ENCODE measurements around the gene CHAC1.
"Not testable (repeated sequence)": the region's sequence is repeated elsewhere in the genome, so short reads cannot be mapped to it uniquely, and the experiment has no call there.

CHAC1 gene

GRCh38 chr15:40958723-40959122 is 5.5 kb downstream of the CHAC1 start:
- DNase-seq = no peak

GRCh38 chr15:40959331-40960141 is 6.3 kb downstream of the CHAC1 start:
- no peak for DNase-seq

GRCh38 chr15:40960151-40960885 is 7.0 kb downstream of the CHAC1 start:
- no peak for DNase-seq

DNA sequence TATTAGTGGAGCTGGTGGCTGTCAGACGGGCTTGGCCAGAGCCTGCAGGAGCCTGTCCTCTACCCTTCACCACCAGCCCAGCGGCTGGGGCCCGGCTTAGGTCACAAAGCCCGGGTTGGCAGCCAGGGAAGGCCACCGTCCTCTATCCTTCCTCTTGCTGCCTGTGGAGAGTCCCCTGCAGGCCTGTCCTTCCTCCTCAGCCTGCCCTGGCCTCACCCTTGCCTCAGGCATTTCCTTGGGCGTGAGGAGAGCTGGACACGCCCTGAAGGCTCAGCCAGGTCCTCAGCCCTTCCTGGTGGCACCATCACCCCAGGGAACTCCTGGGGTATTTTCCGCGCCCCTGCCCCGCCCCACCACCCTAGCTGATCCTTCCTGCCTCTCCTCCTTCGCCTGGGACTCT is 7.7 kb downstream of the CHAC1 start:
- DNase-seq = no peak

- DNase-seq = not testable (repeated sequence)
Observed at GRCh38 chr15:40961740-40962139, 8.5 kb downstream of the CHAC1 start.

DNA sequence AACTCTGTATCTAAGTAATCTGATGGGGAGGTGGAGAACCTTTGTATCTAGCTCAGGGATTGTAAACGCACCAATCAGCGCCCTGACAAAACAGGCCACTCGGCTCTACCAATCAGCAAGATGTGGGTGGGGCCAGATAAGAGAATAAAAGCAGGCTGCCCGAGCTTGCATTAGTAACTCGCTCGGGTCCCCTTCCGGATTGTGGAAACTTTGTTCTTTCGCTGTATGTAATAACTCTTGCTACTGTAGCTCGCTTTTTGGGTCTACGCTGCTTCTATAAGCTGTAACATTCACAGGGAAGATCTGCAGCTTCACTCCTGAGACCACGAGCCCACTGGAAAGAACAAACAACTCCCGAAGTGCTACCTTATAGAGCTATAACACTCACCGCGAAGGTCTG is 9.0 kb downstream of the CHAC1 start:
- not testable (repeated sequence) for DNase-seq

GRCh38 chr15:40963201-40963600 is 9.9 kb downstream of the CHAC1 start:
- no peak for DNase-seq

DNA sequence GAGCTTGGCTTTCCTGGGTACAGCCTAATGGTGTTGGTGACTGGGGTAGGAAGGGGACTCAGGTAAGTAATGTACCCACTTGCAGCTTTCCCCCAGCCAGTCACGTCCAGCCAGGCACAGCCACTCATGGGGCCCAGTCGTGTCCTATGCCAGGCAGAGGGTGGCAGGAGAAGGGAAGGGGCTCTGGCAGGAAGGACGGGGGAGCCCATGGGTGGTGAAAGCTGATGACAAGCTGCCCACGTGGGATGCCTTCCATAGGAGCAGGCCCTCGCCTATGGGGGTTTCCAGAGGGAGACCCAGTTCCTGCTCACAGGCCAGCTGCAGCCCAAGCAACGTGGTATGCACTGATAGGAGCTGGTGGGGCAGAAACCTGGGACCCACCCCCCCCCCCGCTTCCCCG is 10.7 kb downstream of the CHAC1 start:
- no peak for DNase-seq

GRCh38 chr15:40964634-40965033 is 11.4 kb downstream of the CHAC1 start:
- no peak for DNase-seq

GRCh38 chr15:40968290-40969085 is 15.2 kb downstream of the CHAC1 start:
- no peak for DNase-seq

DNA sequence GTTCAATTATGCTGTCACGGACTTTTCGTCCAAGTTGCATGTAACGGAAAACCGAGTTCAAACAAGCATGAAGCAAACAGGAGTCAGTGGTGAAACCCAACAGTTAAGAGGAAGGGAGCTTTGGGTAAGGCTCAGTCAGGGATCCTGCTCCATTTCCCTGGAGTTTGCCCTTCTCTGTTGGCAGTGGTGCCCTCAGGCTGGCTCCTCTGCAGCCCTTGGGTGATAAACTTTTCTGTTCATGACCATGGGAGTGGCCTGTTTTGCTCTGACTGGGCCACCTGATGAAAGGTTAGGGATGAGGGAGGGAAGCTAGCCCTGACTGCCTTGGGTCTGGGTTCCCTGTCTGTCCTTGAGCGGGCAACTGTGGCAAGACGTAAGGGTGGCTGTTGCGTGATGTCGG is 16.1 kb downstream of the CHAC1 start:
- no peak for DNase-seq

GRCh38 chr15:40974879-40975278 is 21.6 kb downstream of the CHAC1 start:
- DNase-seq = no peak

- no peak for DNase-seq
Observed at GRCh38 chr15:40976819-40977218, 23.5 kb downstream of the CHAC1 start.

DNA sequence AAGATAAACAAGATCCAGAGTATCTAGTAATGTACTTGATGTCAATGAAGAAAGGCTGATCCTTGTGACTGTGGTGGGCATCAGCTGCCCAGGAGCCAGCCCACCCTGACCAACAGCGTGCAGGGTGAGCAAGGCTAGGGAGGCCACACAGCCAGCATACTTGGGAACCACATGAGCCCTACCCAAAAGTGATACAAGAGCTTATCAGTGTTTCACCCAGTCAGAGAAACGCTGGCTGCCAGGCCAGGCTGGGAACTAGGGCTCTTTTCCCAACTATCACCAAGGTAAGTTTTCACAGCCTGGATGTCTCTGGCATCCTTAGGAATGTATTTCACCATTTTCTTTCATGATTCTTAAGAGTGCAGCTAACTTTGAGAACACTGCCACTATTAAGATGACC is 24.9 kb downstream of the CHAC1 start:
- no peak for DNase-seq

GRCh38 chr15:40978562-40978961 is 25.3 kb downstream of the CHAC1 start:
- DNase-seq = no peak

GRCh38 chr15:40981186-40981585 is 27.9 kb downstream of the CHAC1 start:
- no peak for DNase-seq

DNA sequence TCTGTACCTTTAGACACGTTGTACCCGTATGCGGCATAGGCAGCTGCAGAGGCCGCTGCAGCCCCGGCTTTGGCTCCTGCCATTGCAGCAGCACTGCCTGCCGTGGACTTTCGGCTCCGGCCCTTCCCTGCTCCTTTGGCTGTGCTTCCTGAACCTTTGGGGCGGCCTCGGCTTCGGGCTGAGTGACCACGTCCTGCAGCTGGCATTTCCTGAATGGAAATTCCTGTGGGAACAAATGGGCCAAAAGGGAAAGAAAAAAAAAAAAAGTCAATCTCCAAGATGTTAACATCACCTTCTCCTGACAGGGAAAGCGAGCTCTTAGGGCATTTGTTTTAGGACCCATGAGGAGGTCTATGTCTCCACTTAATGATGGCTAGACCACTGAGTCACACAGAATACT is 29.6 kb downstream of the CHAC1 start:
- DNase-seq = no peak

GRCh38 chr15:40984406-40984805 is 31.1 kb downstream of the CHAC1 start:
- DNase-seq = no peak

GRCh38 chr15:40984964-40985363 is 31.7 kb downstream of the CHAC1 start:
- DNase-seq = no peak

DNA sequence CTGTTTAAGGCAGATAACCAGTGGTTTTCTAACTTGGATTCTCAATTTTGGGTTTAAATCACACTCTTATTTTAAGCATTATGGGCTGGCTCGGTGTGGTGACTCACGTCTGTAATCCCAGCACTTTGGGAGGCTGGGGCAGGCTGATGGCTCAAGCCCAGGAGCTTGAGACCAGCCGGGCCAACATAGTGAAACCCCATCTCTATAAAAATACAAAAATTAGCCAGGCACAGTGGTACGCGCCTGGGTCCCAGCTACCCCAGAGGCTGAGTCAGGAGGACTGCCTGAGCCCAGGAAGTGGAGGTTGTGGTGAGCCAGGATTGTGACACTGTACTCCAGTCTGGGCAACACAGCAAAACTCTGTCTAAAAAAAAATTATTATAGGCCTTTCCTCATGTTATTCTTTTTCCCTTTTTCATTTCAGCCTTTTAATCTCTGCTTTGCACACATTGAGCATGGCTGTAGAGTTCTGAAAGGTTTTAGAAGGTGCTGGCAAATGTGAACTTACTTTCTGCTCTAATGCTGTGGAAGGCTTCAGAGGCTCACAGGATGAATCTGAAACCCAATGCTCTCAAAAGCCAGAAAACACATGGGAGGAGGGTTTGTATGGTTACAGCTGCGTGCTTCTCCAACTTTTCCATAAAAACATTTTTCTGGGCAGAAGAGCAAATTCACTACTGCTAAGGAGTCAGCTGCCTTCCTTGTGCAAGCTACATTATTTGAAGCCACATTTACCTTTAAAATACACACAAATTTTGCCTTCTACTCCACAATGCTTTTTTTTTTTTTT is 32.5 kb downstream of the CHAC1 start:
- no peak for DNase-seq

DNA sequence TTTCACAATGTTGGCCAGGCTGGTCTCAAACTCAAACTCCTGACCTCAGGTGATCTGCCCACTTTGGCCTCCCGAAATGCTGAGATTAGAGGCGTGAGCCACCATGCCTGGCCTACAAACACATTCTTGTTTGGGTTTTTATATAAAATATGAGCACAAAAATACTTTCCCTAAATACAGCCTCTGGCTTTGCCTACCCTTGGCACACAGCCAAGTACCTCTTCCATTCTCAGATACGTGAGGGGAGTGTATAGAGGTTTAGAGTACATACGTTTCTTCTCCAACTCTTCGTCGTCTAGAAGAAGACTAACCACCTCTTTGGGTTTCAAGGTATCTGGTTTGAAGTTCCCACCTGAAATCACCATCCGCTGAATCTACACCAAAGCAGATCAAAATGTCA is 33.5 kb downstream of the CHAC1 start:
- DNase-seq = no peak

DNA sequence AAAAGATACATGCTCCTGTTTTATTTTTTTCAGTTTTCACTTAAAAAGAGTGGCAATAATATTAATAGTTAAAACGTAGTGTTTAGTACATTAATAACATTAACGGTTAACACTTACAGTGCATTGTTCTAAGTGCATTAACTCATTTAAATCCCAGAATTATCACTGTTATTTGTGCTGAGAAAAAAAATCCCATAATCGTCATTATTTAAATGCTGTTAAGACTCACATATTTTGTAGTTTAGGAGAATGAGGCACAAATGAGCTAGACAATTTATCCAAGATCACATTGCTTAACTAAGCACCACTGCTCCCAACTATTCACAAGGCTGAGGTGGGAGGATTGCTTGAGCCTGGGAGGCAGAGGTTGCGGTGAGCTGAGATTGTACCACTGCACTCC is 34.9 kb downstream of the CHAC1 start:
- DNase-seq = no peak

GRCh38 chr15:40990080-40990479 is 36.8 kb downstream of the CHAC1 start:
- no peak for DNase-seq
